ENCODE data around the gene DPH7.

GRCh38 chr9:137538058-137538457, 40.7 kb downstream of the DPH7 start:
- no peak for TF ChIP-seq EZH2phosphoT487 (IDR thresholded peaks at IDR 0.05; ENCODE audit: insufficient read depth, low read depth)
- no peak for TF ChIP-seq EZH2 (IDR thresholded peaks at IDR 0.05; ENCODE audit: insufficient read depth, poor library complexity, severe bottlenecking)
